Measurements from ENCODE around the gene PIK3R5.
"Not testable (repeated sequence)": the region's sequence is repeated elsewhere in the genome, so short reads cannot be mapped to it uniquely, and the experiment has no call there.

The PIK3R5 gene

DNA sequence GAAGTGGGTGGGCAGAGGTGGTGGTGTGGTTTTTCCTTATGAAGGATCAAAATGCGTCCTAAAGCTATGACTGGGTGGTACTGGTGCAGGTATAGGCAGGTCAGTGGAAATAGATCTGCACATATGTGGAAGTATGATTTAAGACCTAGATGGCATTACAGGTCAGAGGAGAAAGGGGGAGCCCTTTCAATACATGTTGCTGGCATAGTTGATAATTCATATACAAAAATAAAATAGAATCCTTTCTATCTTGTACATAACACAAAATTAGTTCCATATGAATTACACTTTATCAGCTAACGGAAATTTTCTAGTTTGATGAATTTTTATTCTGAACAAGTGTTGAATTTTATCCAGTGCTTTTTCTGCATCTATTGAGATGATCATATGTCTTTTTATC lies 20.8 kb upstream of the PIK3R5 start:
- no peak for DNase-seq (ENCODE audit: low spot score)

DNA sequence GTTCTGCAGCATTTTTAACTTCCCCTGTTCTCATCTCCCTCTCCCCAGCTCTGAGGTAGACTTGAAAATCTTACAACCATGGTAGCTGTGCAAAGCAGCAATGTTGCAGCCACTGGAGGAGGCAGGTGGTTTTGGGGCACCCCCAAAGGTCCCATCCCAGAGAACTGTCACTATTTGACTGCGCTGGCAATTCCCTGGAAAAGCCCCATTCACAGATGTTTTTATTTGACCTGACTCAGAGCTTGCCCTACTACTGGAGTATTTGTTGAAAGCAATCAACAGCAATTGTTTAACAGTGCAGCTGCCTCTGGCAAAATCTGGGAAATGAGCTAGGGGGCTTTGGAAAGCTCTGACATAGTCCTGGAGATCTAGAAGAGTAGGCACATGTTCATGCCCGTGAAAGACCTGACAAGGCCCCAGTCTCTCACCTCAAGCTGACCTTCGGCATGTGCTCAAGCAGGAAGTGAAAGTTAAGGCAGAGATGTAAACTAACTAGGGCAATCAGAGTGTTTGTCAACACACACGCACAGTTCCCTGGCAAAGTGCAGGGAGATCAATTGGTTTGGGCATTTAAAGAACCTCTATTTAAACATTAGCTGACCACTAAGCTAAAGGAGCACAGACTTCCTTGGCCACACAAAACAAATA lies 19.7 kb upstream of the PIK3R5 start:
- no peak for DNase-seq (ENCODE audit: low spot score)

DNA sequence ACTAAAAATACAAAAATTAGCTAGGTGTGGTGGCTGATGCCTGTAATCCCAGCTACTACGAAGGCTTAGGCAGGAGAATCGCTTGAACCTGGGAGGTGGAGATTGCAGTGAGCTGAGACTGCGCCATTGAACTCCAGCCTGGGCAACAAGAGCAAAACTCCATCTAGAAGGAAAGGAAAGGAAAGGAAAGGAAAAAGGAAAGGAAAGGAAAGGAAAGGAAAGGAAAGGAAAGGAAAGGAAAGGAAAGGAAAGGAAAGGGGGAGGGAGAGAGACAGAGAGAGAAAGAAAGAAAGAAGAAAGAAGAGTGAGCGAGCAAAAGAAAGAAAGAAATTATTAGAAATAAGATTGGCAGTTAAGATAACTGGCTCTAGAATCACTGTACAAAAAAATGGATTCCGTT lies 18.7 kb upstream of the PIK3R5 start:
- DNase-seq (ENCODE audit: low spot score), result not testable (repeated sequence)

GRCh38 chr17:8981443-8981842 lies 15.9 kb upstream of the PIK3R5 start:
- DNase-seq (ENCODE audit: low spot score), result no peak

- DNase-seq (ENCODE audit: low spot score), result no peak
Observed at GRCh38 chr17:8979715-8980114, 14.2 kb upstream of the PIK3R5 start.

DNA sequence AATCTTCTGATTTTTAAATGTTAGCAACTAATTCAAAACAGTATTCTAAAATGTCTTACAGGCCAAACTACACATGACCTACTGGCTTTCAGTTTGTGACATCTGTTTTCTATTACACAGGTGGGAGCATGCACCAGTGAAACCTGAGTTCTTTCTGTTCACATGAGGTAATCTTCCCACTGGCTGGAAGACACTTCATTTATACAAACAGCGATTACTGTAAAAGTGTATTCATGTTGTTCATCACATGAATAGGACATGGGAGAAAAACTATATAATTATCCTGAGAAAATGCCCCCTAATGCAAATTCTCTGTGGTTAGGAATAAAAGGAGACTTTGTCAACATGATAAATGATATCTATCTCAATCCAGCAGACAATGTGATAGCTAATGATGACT lies 11.1 kb upstream of the PIK3R5 start:
- DNase-seq (ENCODE audit: low spot score), result peak; percentile 59

- DNase-seq (ENCODE audit: low spot score), result no peak
Observed at GRCh38 chr17:8975091-8975725, 9.7 kb upstream of the PIK3R5 start.

- no peak for DNase-seq (ENCODE audit: low spot score)
Observed at GRCh38 chr17:8969901-8970300, 4.4 kb upstream of the PIK3R5 start.

GRCh38 chr17:8968503-8968902 lies 3.0 kb upstream of the PIK3R5 start:
- no peak for DNase-seq (ENCODE audit: low spot score)

DNA sequence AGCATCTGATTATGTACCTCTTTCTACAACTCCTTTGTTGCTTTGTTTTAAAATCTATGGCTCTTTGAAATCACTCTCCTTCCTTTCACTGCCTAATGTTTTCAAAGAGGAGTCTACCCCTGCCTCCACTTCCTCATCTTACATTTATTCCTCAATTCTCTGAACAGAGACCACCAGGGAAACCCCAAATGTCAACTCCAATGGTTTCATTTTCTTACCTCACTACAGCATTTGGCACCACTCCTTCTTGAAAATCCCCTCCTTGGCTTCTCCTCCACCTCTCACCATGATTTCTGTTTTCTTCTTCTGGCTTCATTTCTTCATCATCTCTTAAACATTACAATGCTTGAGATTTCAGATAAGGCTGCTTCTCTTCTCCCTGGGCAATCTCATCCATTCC lies 2.4 kb upstream of the PIK3R5 start:
- DNase-seq (ENCODE audit: low spot score), result no peak

DNA sequence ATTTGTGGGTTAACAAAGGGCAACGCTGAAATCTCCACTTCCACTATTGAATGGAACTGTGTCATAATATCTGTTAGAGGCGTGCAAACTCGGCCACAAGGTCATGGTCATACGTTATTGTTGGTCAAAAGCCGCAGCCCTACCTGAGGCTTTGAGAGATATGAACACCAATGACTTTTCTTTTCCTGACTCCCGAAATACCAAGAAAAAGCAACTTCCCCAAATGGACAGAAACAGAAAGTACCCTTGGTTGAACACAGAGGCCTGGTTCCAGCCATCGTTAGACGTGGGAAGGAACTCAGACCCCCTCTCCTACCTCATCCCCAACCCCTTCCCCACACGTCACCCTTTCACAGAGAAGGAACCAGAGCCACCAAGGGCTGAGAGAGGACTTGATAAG lies 1.4 kb upstream of the PIK3R5 start:
- no peak for DNase-seq (ENCODE audit: low spot score)

GRCh38 chr17:8964801-8965393 lies 610 bp downstream of the PIK3R5 start:
- no peak for DNase-seq (ENCODE audit: low spot score)

GRCh38 chr17:8963647-8964258 lies 1.8 kb downstream of the PIK3R5 start:
- peak; percentile 42 for DNase-seq (ENCODE audit: low spot score)

- DNase-seq (ENCODE audit: low spot score), result no peak
Observed at GRCh38 chr17:8963014-8963413, 2.5 kb downstream of the PIK3R5 start.

GRCh38 chr17:8961829-8962228 lies 3.7 kb downstream of the PIK3R5 start:
- no peak for DNase-seq (ENCODE audit: low spot score)

DNA sequence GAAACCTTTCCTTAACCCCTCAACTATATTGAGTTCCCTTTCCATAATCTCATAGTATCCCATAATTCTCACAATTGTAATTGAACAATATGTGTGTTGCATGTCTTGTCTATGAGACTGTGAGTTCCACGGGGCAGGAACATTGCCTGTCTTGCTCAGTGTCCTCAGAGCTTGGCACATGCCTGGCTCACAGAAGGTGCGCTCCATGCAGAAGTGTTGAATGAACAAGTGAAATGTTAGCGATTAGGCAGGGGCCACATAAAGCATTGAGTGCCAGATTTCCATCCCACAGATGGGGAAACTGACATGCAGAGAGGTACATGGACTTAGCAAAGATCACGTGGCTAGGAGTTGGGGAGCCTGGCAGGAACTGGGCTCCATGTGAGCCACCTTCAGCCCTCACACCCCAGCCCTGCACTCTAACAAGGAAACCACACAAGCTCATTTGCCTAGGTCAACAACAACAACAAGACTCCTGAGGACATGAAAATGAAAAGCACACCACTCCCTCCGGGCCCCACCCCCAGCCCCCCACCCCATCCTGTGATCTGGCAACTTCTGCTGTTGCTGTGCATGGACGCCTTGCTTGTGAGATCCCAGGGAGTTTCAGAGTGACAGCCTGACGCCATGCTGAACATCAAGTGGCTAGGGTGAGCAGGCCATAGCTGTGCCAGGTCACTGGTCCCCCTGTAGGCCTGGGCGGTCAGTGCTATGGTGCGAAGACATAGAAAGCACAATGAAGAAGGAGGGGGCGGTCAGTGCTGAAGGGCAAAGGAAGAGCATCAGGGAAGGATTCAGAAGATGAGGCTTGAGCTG lies 5.0 kb downstream of the PIK3R5 start:
- DNase-seq (ENCODE audit: low spot score), result no peak

DNA sequence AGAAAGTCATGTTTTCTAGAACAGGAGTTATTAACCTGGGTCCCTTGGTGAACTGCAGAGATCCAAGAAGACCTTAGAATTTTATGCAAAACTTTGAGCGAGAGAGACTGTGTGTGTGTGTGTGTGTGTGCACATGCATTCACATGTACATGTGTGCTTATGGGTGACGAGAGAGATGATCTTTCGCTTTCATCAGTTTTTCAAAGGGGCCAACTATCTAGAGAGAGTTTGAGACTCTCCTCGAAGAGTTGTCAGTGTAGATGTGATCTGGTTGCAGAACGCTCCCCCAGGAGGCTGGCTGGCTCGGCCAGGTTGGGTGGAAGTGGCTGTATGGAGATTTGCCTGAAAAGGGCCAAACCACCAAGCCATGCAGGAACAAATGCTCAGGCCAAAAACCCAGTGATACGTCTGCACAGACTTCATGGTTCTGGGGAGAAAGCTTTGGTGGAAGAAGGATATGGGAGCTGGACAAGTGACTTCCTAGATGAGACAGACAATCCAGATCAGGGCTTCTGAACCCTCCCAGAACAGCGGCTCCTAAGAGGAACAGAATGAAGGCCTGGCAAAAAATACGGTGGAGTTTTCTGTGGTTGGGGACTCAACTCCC lies 6.1 kb downstream of the PIK3R5 start:
- no peak for DNase-seq (ENCODE audit: low spot score)

DNA sequence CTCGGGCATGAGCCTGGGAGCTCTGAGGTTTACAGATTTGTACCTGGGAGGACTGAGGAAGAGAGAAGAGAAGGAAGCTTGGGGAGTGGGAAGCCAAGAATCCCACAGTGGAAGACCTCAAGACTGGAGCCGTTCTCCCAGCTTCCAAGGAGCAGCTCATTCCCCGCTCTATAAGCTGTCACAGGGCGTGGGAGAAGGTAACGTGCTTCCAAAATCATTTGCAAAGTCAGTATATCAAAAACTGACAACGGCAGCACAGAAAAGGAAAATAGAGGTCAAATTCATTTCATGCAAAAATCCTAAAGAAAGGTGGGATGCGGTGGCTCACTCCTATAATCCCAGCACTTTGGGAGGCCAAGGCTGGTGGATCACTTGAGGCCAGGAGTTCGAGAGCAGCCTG lies 7.8 kb downstream of the PIK3R5 start:
- no peak for DNase-seq (ENCODE audit: low spot score)

DNA sequence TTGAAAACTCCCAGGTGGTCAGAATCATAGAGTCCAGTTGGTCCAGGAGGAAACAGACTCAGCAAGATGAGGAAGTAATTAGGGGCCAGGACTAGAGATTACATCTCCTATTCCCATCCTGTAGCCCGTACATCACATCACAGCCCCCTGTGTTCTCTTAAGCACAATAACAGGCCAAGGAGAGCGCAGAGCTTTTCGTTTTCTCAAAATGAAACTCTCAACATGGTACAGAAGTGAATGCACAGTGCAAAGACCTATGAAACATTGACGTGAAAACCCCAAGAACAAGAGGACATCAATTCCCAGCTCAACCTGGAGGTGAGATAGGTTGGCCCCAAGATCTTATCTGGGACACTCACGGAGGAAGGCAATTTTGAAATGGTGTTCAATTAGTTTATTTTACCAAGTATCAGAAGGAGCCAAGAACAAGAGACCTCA lies 9.0 kb downstream of the PIK3R5 start:
- DNase-seq (ENCODE audit: low spot score), result no peak

- DNase-seq (ENCODE audit: low spot score), result no peak
Observed at GRCh38 chr17:8955021-8955959, 10.2 kb downstream of the PIK3R5 start.

- no peak for DNase-seq (ENCODE audit: low spot score)
Observed at GRCh38 chr17:8954339-8954738, 11.2 kb downstream of the PIK3R5 start.
